Hepatocyte (in vitro differentiated cells): ENCODE results near the gene VWC2. TPM values are rescaled to one million over a fixed set of nuclear protein-coding genes. Genes with fewer than 3 reads are reported as not detected.

Experiments
- DNase-seq: peaks from one replicate; pipeline ENCODE4 v3.0.0-alpha.2; 2016; ENCODE audit warnings: low spot score
- H2AFZ ChIP-seq: fragments of 200-600 bp; sonication (generic); 2 replicates; pipeline ENCODE4 v1.6.0; 2016; ENCODE audit warnings: antibody characterized with exemption, mild to moderate bottlenecking
- H3K27ac ChIP-seq: fragments of 200-600 bp; sonication (generic); 2 replicates; pipeline ENCODE4 v1.5.1; 2016; ENCODE audit warnings: mild to moderate bottlenecking
- H3K27me3 ChIP-seq: fragments of 200-600 bp; sonication (generic); 2 replicates; pipeline ENCODE4 v1.6.1; 2016
- H3K36me3 ChIP-seq: fragments of 200-600 bp; sonication (generic); replicated peaks from 2 replicates; pipeline ENCODE4 v1.5.1; 2016; ENCODE audit warnings: low read depth; ENCODE audit not compliant: insufficient read depth
- H3K4me1 ChIP-seq: fragments of 200-600 bp; sonication (generic); 2 replicates; pipeline ENCODE4 v1.5.1; 2016; ENCODE audit warnings: mild to moderate bottlenecking, moderate library complexity; ENCODE audit not compliant: insufficient read depth
- H3K4me2 ChIP-seq: fragments of 200-600 bp; sonication (generic); 2 replicates; pipeline ENCODE4 v1.6.0; 2016
- H3K4me3 ChIP-seq: fragments of 200-600 bp; sonication (generic); 2 replicates; pipeline ENCODE4 v1.5.1; 2016; ENCODE audit warnings: mild to moderate bottlenecking
- H3K79me2 ChIP-seq: fragments of 200-600 bp; sonication (generic); 2 replicates; pipeline ENCODE4 v1.6.0; 2017; ENCODE audit warnings: mild to moderate bottlenecking
- H3K9me2 ChIP-seq: fragments of 200-600 bp; sonication (generic); replicated peaks from 2 replicates; pipeline ENCODE4 v1.6.0; 2017; ENCODE audit warnings: mild to moderate bottlenecking; ENCODE audit not compliant: insufficient read depth
- H3K9me3 ChIP-seq: fragments of 200-600 bp; sonication (generic); 2 replicates; pipeline ENCODE4 v1.5.1; 2016; ENCODE audit warnings: low read depth, mild to moderate bottlenecking
- H4K20me1 ChIP-seq: fragments of 200-600 bp; sonication (generic); 2 replicates; pipeline ENCODE4 v1.6.0; 2016; ENCODE audit warnings: mild to moderate bottlenecking; ENCODE audit not compliant: insufficient read depth, poor library complexity, severe bottlenecking
- CTCF ChIP-seq: fragments of 200-600 bp; sonication (generic); IDR thresholded peaks from 2 replicates; pipeline ENCODE4 v1.5.1; 2016; ENCODE audit warnings: antibody characterized with exemption, mild to moderate bottlenecking; ENCODE audit not compliant: poor library complexity
- EZH2 ChIP-seq: fragments of 200-600 bp; sonication (generic); IDR thresholded peaks from 2 replicates; pipeline ENCODE4 v1.6.1; 2016; ENCODE audit warnings: antibody characterized with exemption, mild to moderate bottlenecking, borderline replicate concordance
- EZH2phosphoT487 ChIP-seq: fragments of 200-600 bp; sonication (generic); IDR thresholded peaks from one replicate; pipeline ENCODE4 v1.6.1; 2018; ENCODE audit warnings: antibody characterized with exemption, mild to moderate bottlenecking, low read depth, moderate library complexity; ENCODE audit not compliant: unreplicated experiment, severe bottlenecking
- WGBS: methylation state at CpG from one replicate; pipeline ENCODE4 v1.1.6; 2016; ENCODE audit warnings: low lambda C conversion rate; ENCODE audit errors: missing lambda C conversion rate; 5-methylcytosine and 5-hydroxymethylcytosine counted together
- polyA plus RNA-seq: library from polyadenylated mRNA; unstranded; fragments of >200 nt; fragmentation: Nextera tagmentation; extraction: Ambion mirVana; gene quantifications from 2 replicates; pipeline ENCODE4 v1.2.1, GENCODE V29; 2016
- total RNA-seq: library from RNA; depleted of rRNA; stranded (reverse); fragments of >200 nt; gene quantifications from 2 replicates; pipeline ENCODE4 v1.2.3, GENCODE V29; 2014

VWC2 gene
- total and polyA plus RNA-seq, 2 experiments from 2014 or later, result not detected

- no peaks in the 10 kb centered on the region for H3K4me1 ChIP-seq
- H4K20me1 ChIP-seq, result no peaks in the 10 kb centered on the region
- H3K9me2 ChIP-seq, result no peaks in the 10 kb centered on the region
- H3K4me2 ChIP-seq, result no peak overlapping the region
- H3K9me3 ChIP-seq, result no peaks in the 10 kb centered on the region
- no peak overlapping the region for H3K27ac ChIP-seq
- H3K4me3 ChIP-seq, result no peak overlapping the region
- H3K36me3 ChIP-seq, result no peaks in the 10 kb centered on the region
- no peak overlapping the region for H2AFZ ChIP-seq
- H3K27me3 ChIP-seq, result no peaks in the 10 kb centered on the region
- TF ChIP-seq EZH2, result no peak
- 97% methylated on average over 1 of the region's 1 CpG for WGBS
- no peaks in the 10 kb centered on the region for H3K79me2 ChIP-seq
- no peak for DNase-seq
Measured at GRCh38 chr7:49873420-49873819, 100.0 kb downstream of the VWC2 start.

- Histone ChIP-seq H3K9me2 (no peaks in the 10 kb centered on the region), H4K20me1 (no peaks in the 10 kb centered on the region), H3K27ac (no peak overlapping the region), H3K4me3 (no peak overlapping the region), H2AFZ (no peak overlapping the region), H3K9me3 (no peaks in the 10 kb centered on the region), H3K27me3 (no peaks in the 10 kb centered on the region), H3K4me1 (no peaks in the 10 kb centered on the region), H3K79me2 (no peaks in the 10 kb centered on the region), H3K36me3 (no peaks in the 10 kb centered on the region), H3K4me2 (no peak overlapping the region)
- DNase-seq, result no peak
- TF ChIP-seq EZH2, result no peak
- TF ChIP-seq CTCF, result no peak
- no peak for TF ChIP-seq EZH2phosphoT487
- whole genome bisulfite sequencing, result 100% methylated on average over 1 of the region's 1 CpG
Measured at GRCh38 chr7:49875336-49875735, 101.9 kb downstream of the VWC2 start.

GRCh38 chr7:49876202-49876601 lies 102.8 kb downstream of the VWC2 start:
- Histone ChIP-seq H3K27ac (no peak overlapping the region), H3K4me1 (no peaks in the 10 kb centered on the region), H3K4me2 (no peak overlapping the region), H3K36me3 (no peaks in the 10 kb centered on the region), H2AFZ (no peak overlapping the region), H3K79me2 (no peaks in the 10 kb centered on the region), H4K20me1 (no peaks in the 10 kb centered on the region), H3K27me3 (no peaks in the 10 kb centered on the region), H3K4me3 (no peak overlapping the region), H3K9me2 (no peaks in the 10 kb centered on the region), H3K9me3 (no peaks in the 10 kb centered on the region)
- no peak for TF ChIP-seq CTCF
- TF ChIP-seq EZH2phosphoT487, result no peak
- no peak for TF ChIP-seq EZH2
- DNase-seq, result no peak
- 92% methylated on average over 3 of the region's 3 CpGs for WGBS

- Histone ChIP-seq H3K4me2 (no peak overlapping the region), H3K27me3 (no peaks in the 10 kb centered on the region), H3K36me3 (no peaks in the 10 kb centered on the region), H4K20me1 (no peaks in the 10 kb centered on the region), H3K9me2 (no peaks in the 10 kb centered on the region), H2AFZ (no peak overlapping the region), H3K79me2 (no peaks in the 10 kb centered on the region), H3K27ac (no peak overlapping the region), H3K4me1 (no peaks in the 10 kb centered on the region), H3K9me3 (no peaks in the 10 kb centered on the region), H3K4me3 (no peak overlapping the region)
- 30% methylated on average over 2 of the region's 2 CpGs for WGBS
- DNase-seq, result no peak
- TF ChIP-seq CTCF (no peak), EZH2 (no peak), EZH2phosphoT487 (no peak)
Measured at GRCh38 chr7:49878089-49878488, 104.7 kb downstream of the VWC2 start.
